K562 (cell line): ENCODE data around the gene ST6GAL1. TPM values are rescaled to one million over a fixed set of nuclear protein-coding genes. Genes with fewer than 3 reads are reported as not detected.

Experiments used
- DPF2 ChIP-seq: fragments of 450-650 bp; IDR thresholded peaks from 2 replicates; pipeline ENCODE4 v1.6.1; 2016
- EP300 ChIP-seq: IDR thresholded peaks from 2 replicates; pipeline ENCODE4 v1.6.1; 2012; ENCODE audit warnings: low read length, improper control_type of control experiment
- ETS2 ChIP-seq: IDR thresholded peaks from 2 replicates; pipeline ENCODE4 v1.6.1; 2016; ENCODE audit warnings: borderline replicate concordance, missing genetic modification characterization, mild to moderate bottlenecking, moderate library complexity, missing compliant biosample characterization; ENCODE audit not compliant: poor library complexity, severe bottlenecking
- HOXB6 ChIP-seq: fragments of 250-450 bp; sonication (Bioruptor Pico); IDR thresholded peaks from 2 replicates; pipeline ENCODE4 v1.5.1; 2022; ENCODE audit warnings: mild to moderate bottlenecking, borderline replicate concordance
- JUN ChIP-seq, 2 experiments: sonication (generic) in 1 of 2; formaldehyde crosslinking in 1 of 2; IDR thresholded peaks; 2 replicates each; pipeline versions ENCODE4 v1.6.1 to v1.8.0; 2012 to 2022; ENCODE audit warnings: borderline replicate concordance in 2 of 2, mild to moderate bottlenecking in 2 of 2, improper control_type of control experiment in 1 of 2, low read depth in 1 of 2, low read length in 1 of 2, missing genetic modification reagents in 1 of 2
- MTA1 ChIP-seq: fragments of 450-650 bp; IDR thresholded peaks from 2 replicates; pipeline ENCODE4 v1.6.1; 2017; ENCODE audit warnings: borderline replicate concordance
- NR2C2 ChIP-seq, 2 experiments: fragments of 200-800 bp in 1 of 2; sonication (Bioruptor generic) in 1 of 2; sonication (generic) in 1 of 2; formaldehyde crosslinking in 1 of 2; IDR thresholded peaks; 2 replicates each; pipeline versions ENCODE4 v1.6.1 to v1.8.0; 2016 to 2022; ENCODE audit warnings: mild to moderate bottlenecking in 1 of 2, missing compliant biosample characterization in 1 of 2, missing genetic modification characterization in 1 of 2, missing genetic modification reagents in 1 of 2
- POLR2AphosphoS5 ChIP-seq: IDR thresholded peaks from 2 replicates; pipeline ENCODE4 v1.6.1; 2011; ENCODE audit warnings: mild to moderate bottlenecking, low read depth, low read length, moderate library complexity; ENCODE audit not compliant: control insufficient read depth, insufficient read depth
- RNF2 ChIP-seq: sonication (generic); IDR thresholded peaks from 2 replicates; pipeline ENCODE4 v1.6.1; 2016
- SAP30 ChIP-seq: fragments of 200-600 bp; sonication (generic); IDR thresholded peaks from 2 replicates; pipeline ENCODE4 v1.6.1; 2012; ENCODE audit warnings: borderline replicate concordance, low read depth, mild to moderate bottlenecking, moderate library complexity, low read length, control low read depth, inconsistent platforms; ENCODE audit not compliant: insufficient read depth, poor library complexity, severe bottlenecking
- SIRT6 ChIP-seq: IDR thresholded peaks from one replicate; pipeline ENCODE4 v1.6.1; 2012; ENCODE audit warnings: low read depth, mild to moderate bottlenecking, control low read depth, inconsistent platforms, low read length, moderate library complexity
- SP1 ChIP-seq: sonication (generic); formaldehyde crosslinking; IDR thresholded peaks from 2 replicates; pipeline ENCODE4 v1.8.1; 2022; ENCODE audit warnings: mild to moderate bottlenecking, missing genetic modification reagents
- SREBF1 ChIP-seq: fragments of 150-350 bp; IDR thresholded peaks from 2 replicates; pipeline ENCODE4 v1.6.1; 2014; ENCODE audit warnings: antibody characterized with exemption, low read depth, low read length, borderline replicate concordance
- SRSF7 ChIP-seq: fragments of 200-400 bp; formaldehyde crosslinking; optimal IDR thresholded peaks from 2 replicates; pipeline ENCODE3; 2017; ENCODE audit warnings: mild to moderate bottlenecking, low read depth, low read length
- TCFL5 ChIP-seq: fragments of 250-450 bp; sonication (Bioruptor Pico); conservative IDR thresholded peaks from 2 replicates; pipeline ENCODE4 v1.6.1; 2021; ENCODE audit warnings: mild to moderate bottlenecking, moderate library complexity, matching md5 sums
- ZNF121 ChIP-seq: sonication (generic); formaldehyde crosslinking; conservative IDR thresholded peaks from 2 replicates; pipeline ENCODE4 v1.8.0; 2022; ENCODE audit warnings: missing genetic modification reagents
- ZNF695 ChIP-seq: fragments of 450-650 bp; formaldehyde crosslinking; IDR thresholded peaks from 2 replicates; pipeline ENCODE4 v1.4.0; 2020; ENCODE audit warnings: mild to moderate bottlenecking, moderate library complexity
- polyA plus RNA-seq, 8 experiments: library from polyadenylated mRNA; depleted of rRNA in 4 of 8; stranded (reverse) in 5 of 8; unstranded in 3 of 8; fragments of >200 nt; fragmentation: Nextera tagmentation in 2 of 8; fragmentation: Illumina TruSeq in 1 of 8; extraction: Ambion mirVana in 2 of 8; extraction: Trizol in 1 of 8; gene quantifications; 2 replicates each; pipeline versions ENCODE4 v1.2.1 to v1.2.3, GENCODE V29; 2011 to 2014; ENCODE audit warnings: inconsistent platforms in 1 of 8, missing spikeins in 1 of 8
- total RNA-seq, 7 experiments: library from RNA; depleted of rRNA in 6 of 7; stranded (reverse); fragments of >200 nt in 6 of 7; fragmentation: Illumina TruSeq in 2 of 7; extraction: Trizol in 2 of 7; gene quantifications; 2 replicates each; pipeline versions ENCODE4 v1.2.1 to v1.2.3, GENCODE V29; 2011 to 2021; ENCODE audit warnings: low replicate concordance in 1 of 7
- TF ChIP-seq, protein P1 (sequence below): fragments of 250-450 bp; sonication (Bioruptor Pico); IDR thresholded peaks from 2 replicates; pipeline ENCODE4 v1.4.0; 2020
- TF ChIP-seq, protein P2 (sequence below): fragments of 450-650 bp; IDR thresholded peaks from 2 replicates; pipeline ENCODE4 v1.6.1; 2016; ENCODE audit warnings: antibody characterized with exemption
- TF ChIP-seq, protein P3 (sequence below): fragments of 150-350 bp; IDR thresholded peaks from 2 replicates; pipeline ENCODE4 v1.6.1; 2014; ENCODE audit warnings: low read depth, mild to moderate bottlenecking, low read length, borderline replicate concordance
- TF ChIP-seq, protein P4 (sequence below): fragments of 250-450 bp; sonication (Bioruptor Pico); IDR thresholded peaks from 2 replicates; pipeline ENCODE4 v1.5.0; 2020; ENCODE audit warnings: mild to moderate bottlenecking

ST6GAL1 gene
- total and polyA plus RNA-seq, 9 of the 15 experiments (the other 6 are each of a cell fraction or from before 2014, with no cell fraction given) = 31.9 to 145 (median 71.0) TPM

DNA sequence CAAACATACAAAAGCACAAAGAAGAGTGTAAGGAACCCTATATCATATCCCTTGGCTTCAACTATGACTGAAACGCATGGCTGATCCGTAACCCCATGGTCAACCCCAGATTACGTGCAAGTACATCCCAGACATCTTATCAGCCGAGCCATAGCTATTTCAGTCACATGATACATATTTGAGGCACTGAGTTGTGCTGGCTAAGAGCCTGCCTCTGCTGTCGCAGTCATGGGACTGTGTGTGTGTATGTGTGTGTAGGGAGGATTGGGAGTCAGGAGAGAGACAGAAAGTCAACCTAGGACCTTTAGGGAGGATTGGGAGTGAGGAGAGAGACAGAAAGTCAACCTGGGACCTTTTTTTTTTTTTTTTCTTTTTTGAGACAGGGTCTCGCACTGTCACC, 8.4 kb downstream of the ST6GAL1 start (continued):
- TF ChIP-seq SREBF1 (no peak), SP1 (CRISPR knock-in tag) (no peak), SRSF7 (no peak), ZNF121 (CRISPR knock-in tag) (no peak), ETS2 (no peak), HOXB6 (CRISPR knock-in tag) (no peak), POLR2AphosphoS5 (peak; percentile 49; the same call in 1 of the 2 replicates), MTA1 (peak; percentile 71; the same call in 1 of the 2 replicates), EP300 (peak; percentile 69), SIRT6 (no peak), SAP30 (no peak), JUN (IDR thresholded peaks at IDR 0.05; ENCODE audit: borderline replicate concordance, low read depth, low read length) (peak; percentile 13; the same call in 1 of the 2 replicates), JUN (CRISPR knock-in tag; IDR thresholded peaks at IDR 0.05; ENCODE audit: borderline replicate concordance) (no peak), TCFL5 (CRISPR knock-in tag) (0 out of 2 replicates have a peak, but pooled peaks have one; percentile 18), NR2C2 (CRISPR knock-in tag; IDR thresholded peaks at IDR 0.05) (no peak), NR2C2 (tag; IDR thresholded peaks at IDR 0.05) (peak; percentile 92), DPF2 (peak; percentile 87), RNF2 (peak; percentile 42; the same call in 1 of the 2 replicates), ZNF695 (CRISPR knock-in tag) (no peak)
- TF ChIP-seq, protein P1, sequence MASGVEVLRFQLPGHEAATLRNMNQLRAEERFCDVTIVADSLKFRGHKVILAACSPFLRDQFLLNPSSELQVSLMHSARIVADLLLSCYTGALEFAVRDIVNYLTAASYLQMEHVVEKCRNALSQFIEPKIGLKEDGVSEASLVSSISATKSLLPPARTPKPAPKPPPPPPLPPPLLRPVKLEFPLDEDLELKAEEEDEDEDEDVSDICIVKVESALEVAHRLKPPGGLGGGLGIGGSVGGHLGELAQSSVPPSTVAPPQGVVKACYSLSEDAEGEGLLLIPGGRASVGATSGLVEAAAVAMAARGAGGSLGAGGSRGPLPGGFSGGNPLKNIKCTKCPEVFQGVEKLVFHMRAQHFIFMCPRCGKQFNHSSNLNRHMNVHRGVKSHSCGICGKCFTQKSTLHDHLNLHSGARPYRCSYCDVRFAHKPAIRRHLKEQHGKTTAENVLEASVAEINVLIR (CRISPR knock-in tag) = peak; percentile 67
- TF ChIP-seq, protein P2, sequence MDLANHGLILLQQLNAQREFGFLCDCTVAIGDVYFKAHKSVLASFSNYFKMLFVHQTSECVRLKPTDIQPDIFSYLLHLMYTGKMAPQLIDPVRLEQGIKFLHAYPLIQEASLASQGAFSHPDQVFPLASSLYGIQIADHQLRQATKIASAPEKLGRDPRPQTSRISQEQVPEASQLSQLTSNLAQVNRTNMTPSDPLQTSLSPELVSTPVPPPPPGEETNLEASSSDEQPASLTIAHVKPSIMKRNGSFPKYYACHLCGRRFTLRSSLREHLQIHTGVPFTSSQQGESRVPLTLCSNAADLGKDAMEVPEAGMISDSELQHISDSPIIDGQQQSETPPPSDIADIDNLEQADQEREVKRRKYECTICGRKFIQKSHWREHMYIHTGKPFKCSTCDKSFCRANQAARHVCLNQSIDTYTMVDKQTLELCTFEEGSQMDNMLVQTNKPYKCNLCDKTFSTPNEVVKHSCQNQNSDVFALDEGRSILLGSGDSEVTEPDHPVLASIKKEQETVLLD = peak; percentile 67; the same call in 1 of the 2 replicates
- TF ChIP-seq, protein P3, sequence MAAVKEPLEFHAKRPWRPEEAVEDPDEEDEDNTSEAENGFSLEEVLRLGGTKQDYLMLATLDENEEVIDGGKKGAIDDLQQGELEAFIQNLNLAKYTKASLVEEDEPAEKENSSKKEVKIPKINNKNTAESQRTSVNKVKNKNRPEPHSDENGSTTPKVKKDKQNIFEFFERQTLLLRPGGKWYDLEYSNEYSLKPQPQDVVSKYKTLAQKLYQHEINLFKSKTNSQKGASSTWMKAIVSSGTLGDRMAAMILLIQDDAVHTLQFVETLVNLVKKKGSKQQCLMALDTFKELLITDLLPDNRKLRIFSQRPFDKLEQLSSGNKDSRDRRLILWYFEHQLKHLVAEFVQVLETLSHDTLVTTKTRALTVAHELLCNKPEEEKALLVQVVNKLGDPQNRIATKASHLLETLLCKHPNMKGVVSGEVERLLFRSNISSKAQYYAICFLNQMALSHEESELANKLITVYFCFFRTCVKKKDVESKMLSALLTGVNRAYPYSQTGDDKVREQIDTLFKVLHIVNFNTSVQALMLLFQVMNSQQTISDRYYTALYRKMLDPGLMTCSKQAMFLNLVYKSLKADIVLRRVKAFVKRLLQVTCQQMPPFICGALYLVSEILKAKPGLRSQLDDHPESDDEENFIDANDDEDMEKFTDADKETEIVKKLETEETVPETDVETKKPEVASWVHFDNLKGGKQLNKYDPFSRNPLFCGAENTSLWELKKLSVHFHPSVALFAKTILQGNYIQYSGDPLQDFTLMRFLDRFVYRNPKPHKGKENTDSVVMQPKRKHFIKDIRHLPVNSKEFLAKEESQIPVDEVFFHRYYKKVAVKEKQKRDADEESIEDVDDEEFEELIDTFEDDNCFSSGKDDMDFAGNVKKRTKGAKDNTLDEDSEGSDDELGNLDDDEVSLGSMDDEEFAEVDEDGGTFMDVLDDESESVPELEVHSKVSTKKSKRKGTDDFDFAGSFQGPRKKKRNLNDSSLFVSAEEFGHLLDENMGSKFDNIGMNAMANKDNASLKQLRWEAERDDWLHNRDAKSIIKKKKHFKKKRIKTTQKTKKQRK = no peak
- TF ChIP-seq, protein P4, sequence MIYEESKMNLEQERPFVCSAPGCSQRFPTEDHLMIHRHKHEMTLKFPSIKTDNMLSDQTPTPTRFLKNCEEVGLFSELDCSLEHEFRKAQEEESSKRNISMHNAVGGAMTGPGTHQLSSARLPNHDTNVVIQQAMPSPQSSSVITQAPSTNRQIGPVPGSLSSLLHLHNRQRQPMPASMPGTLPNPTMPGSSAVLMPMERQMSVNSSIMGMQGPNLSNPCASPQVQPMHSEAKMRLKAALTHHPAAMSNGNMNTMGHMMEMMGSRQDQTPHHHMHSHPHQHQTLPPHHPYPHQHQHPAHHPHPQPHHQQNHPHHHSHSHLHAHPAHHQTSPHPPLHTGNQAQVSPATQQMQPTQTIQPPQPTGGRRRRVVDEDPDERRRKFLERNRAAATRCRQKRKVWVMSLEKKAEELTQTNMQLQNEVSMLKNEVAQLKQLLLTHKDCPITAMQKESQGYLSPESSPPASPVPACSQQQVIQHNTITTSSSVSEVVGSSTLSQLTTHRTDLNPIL = no peak
